GM12878 (cell line): ENCODE results near the gene UNC119. TPM values are rescaled to one million over a fixed set of nuclear protein-coding genes. Genes with fewer than 3 reads are reported as not detected.

Experiments
- ATAC-seq: fragments of 200-7000 bp; cut with Tn5 transposase; 3 replicates; pipeline ENCODE4 v1.9.1; 2020; ENCODE audit warnings: mild to moderate bottlenecking, moderate library complexity
- BruUV-seq: library from RNA; stranded (reverse); fragments of 400-500 nt; replicated peaks from 2 replicates; lab custom pipeline; 2021; lab: Mats Ljungman, UMichigan
- CTCF ChIA-PET: fragments of 300-600 bp; sonication (Branson Sonifier 250); formaldehyde crosslinking; extraction: SDS; loops from one replicate; lab custom pipeline; 2021; ENCODE audit warnings: inconsistent platforms; lab: Yijun Ruan, JAX
- POLR2A ChIA-PET: fragments of 350-600 bp; formaldehyde crosslinking; extraction: SDS; loops from one replicate; lab custom pipeline; 2021; ENCODE audit warnings: inconsistent platforms; lab: Charles Lee
- RAD21 ChIA-PET: fragments of 300-600 bp; sonication (Branson Sonifier 250); formaldehyde crosslinking; loops from one replicate; lab custom pipeline; 2023; ENCODE audit warnings: antibody characterized with exemption; ENCODE audit not compliant: unreplicated experiment; lab: Charles Lee
- SMC1A ChIA-PET: fragments of 300-600 bp; sonication (Branson Sonifier 250); formaldehyde crosslinking; loops from one replicate; lab custom pipeline; 2023; ENCODE audit not compliant: unreplicated experiment, uncharacterized antibody; lab: Charles Lee
- DNase-seq: peaks from one replicate; pipeline ENCODE4 v3.0.0-alpha.2; 2011; ENCODE audit warnings: low read depth, low spot score
- FAIRE-seq: peaks from 3 replicates; lab custom pipeline; 2011; peaks lifted over from hg19 to GRCh38; lab: Jason Lieb, UNC
- H2AFZ ChIP-seq: 2 replicates; pipeline ENCODE4 v1.6.0; 2011; ENCODE audit warnings: low read depth, low read length, control low read depth; ENCODE audit not compliant: control insufficient read depth
- H3K27ac ChIP-seq: 2 replicates; pipeline ENCODE4 v1.5.1; 2011; ENCODE audit warnings: control low read depth; ENCODE audit not compliant: control insufficient read depth, insufficient read depth
- H3K27me3 ChIP-seq, 2 experiments: replicated peaks in 1 of 2; 2 replicates each; pipeline versions ENCODE4 v1.6.0 to v1.6.1; 2011; ENCODE audit warnings: low read length in 1 of 2; ENCODE audit not compliant: control insufficient read depth in 2 of 2, insufficient read depth in 2 of 2
- H3K36me3 ChIP-seq, 2 experiments: 2 replicates each; pipeline ENCODE4 v1.5.1; 2011; ENCODE audit warnings: low read length in 1 of 2; ENCODE audit not compliant: control insufficient read depth in 2 of 2, insufficient read depth in 2 of 2
- H3K4me1 ChIP-seq: 2 replicates; pipeline ENCODE4 v1.6.1; 2011; ENCODE audit warnings: mild to moderate bottlenecking, low read length, moderate library complexity, mixed read lengths; ENCODE audit not compliant: control insufficient read depth, insufficient read depth
- H3K4me2 ChIP-seq: 2 replicates; pipeline ENCODE4 v1.6.0; 2011; ENCODE audit warnings: control low read depth; ENCODE audit not compliant: control insufficient read depth, insufficient read depth
- H3K4me3 ChIP-seq: fragments of 200-600 bp; sonication (generic); 2 replicates; pipeline ENCODE4 v1.5.1; 2016
- H3K79me2 ChIP-seq: 2 replicates; pipeline ENCODE4 v1.6.0; 2011; ENCODE audit warnings: low read length; ENCODE audit not compliant: control insufficient read depth, insufficient read depth
- H3K9ac ChIP-seq: 2 replicates; pipeline ENCODE4 v1.8.0; 2011; ENCODE audit warnings: low read length, control low read depth, mixed read lengths; ENCODE audit not compliant: control insufficient read depth, insufficient read depth
- H3K9me3 ChIP-seq: replicated peaks from 3 replicates; pipeline ENCODE4 v1.5.1; 2011; ENCODE audit warnings: mild to moderate bottlenecking, low read length; ENCODE audit not compliant: control insufficient read depth, insufficient read depth
- H4K20me1 ChIP-seq: 2 replicates; pipeline ENCODE4 v1.6.0; 2011; ENCODE audit not compliant: control insufficient read depth, insufficient read depth
- BHLHE40 ChIP-seq, 2 experiments: fragments of 450-650 bp in 1 of 2; IDR thresholded peaks; 2 replicates each; pipeline ENCODE4 v1.6.1; 2011 to 2017; ENCODE audit warnings: low read depth in 2 of 2, borderline replicate concordance in 1 of 2, improper control_type of control experiment in 1 of 2, low read length in 1 of 2, mild to moderate bottlenecking in 1 of 2
- EGR1 ChIP-seq, 2 experiments: IDR thresholded peaks; 1 replicate in 1 of 2; 2 replicates in 1 of 2; pipeline ENCODE4 v1.6.1; 2011 to 2012; ENCODE audit warnings: low read depth in 2 of 2, low read length in 2 of 2, borderline replicate concordance in 1 of 2, mild to moderate bottlenecking in 1 of 2, moderate library complexity in 1 of 2
- IKZF1 ChIP-seq: fragments of 450-650 bp; conservative IDR thresholded peaks from 2 replicates; pipeline ENCODE4 v1.6.1; 2017; ENCODE audit warnings: antibody characterized with exemption, mild to moderate bottlenecking
- PBX3 ChIP-seq: IDR thresholded peaks from 2 replicates; pipeline ENCODE4 v1.6.1; 2011; ENCODE audit warnings: mild to moderate bottlenecking, low read depth, low read length, moderate library complexity; ENCODE audit not compliant: insufficient replicate concordance
- PKNOX1 ChIP-seq: fragments of 450-650 bp; IDR thresholded peaks from 2 replicates; pipeline ENCODE4 v1.6.1; 2016; ENCODE audit warnings: mild to moderate bottlenecking
- ZNF622 ChIP-seq: fragments of 450-650 bp; IDR thresholded peaks from 2 replicates; pipeline ENCODE4 v1.6.1; 2017; ENCODE audit warnings: mild to moderate bottlenecking, inconsistent platforms
- WGBS: methylation state at CpG from one replicate; pipeline ENCODE4 v1.1.6; 2016; ENCODE audit warnings: low lambda C conversion rate; ENCODE audit not compliant: insufficient replicate concordance, insufficient coverage; ENCODE audit errors: missing lambda C conversion rate; 5-methylcytosine and 5-hydroxymethylcytosine counted together
- in situ Hi-C: fragments of 300-500 bp; cut with MboI; formaldehyde crosslinking; loops from 9 replicates; pipeline ENCODE4 v1.14.3; 2018; ENCODE audit warnings: mixed read lengths
- intact Hi-C: fragments of 100-400 bp; cut with micrococcal nuclease; formaldehyde crosslinking; loops from one replicate; pipeline ENCODE4 v1.14.2; 2022; ENCODE audit not compliant: unreplicated experiment
- polyA plus RNA-seq, 11 experiments: library from polyadenylated mRNA; depleted of rRNA in 4 of 11; unstranded in 6 of 11; stranded (reverse) in 5 of 11; fragments of >200 nt; fragmentation: Nextera tagmentation in 4 of 11; fragmentation: Illumina TruSeq in 1 of 11; extraction: Ambion mirVana in 4 of 11; extraction: Trizol in 1 of 11; gene quantifications; 1 replicate in 1 of 11; 2 replicates in 10 of 11; pipeline versions ENCODE4 v1.2.1 to v1.2.3, GENCODE V29; 2011 to 2016; ENCODE audit warnings: inconsistent platforms in 2 of 11, missing spikeins in 2 of 11, low read depth in 1 of 11
- total RNA-seq, 4 experiments: library from RNA; depleted of rRNA in 3 of 4; stranded (reverse); fragments of >200 nt in 3 of 4; fragmentation: Illumina TruSeq in 1 of 4; extraction: Trizol in 1 of 4; gene quantifications; 2 replicates each; pipeline versions ENCODE4 v1.2.1 to v1.2.3, GENCODE V29; 2013 to 2021

Gene UNC119
- total and polyA plus RNA-seq, 10 of the 15 experiments (the other 5 are each of a cell fraction or from before 2014, with no cell fraction given) = 2.7 to 436 (median 57.8) TPM

- ATAC-seq (no peak), FAIRE-seq (no peak)
- ChIA-PET SMC1A (interaction anchor here (1.5 to 3.7 kb wide), 6 partner anchors 10 to 119 kb away, joined by 3 to 25 read pairs (median 6); partner anchors contain the start of genes ALDOC, PIGS and PROCA1), POLR2A (interaction anchor here (0.8 to 8.1 kb wide), 6 partner anchors 14 to 148 kb away, joined by 3 to 91 read pairs (median 5); partner anchors contain the start of genes ALDOC and PIGS)
- no peaks in the 10 kb centered on the region for H3K27me3 ChIP-seq
- H3K4me2 ChIP-seq = no peak overlapping the region
- no peak overlapping the region for H3K4me3 ChIP-seq
- no peak overlapping the region for H2AFZ ChIP-seq
- no peaks in the 10 kb centered on the region for H4K20me1 ChIP-seq
- H3K36me3 ChIP-seq = peaks cover 16 to 33% of the 10 kb centered on the region in 2 experiments
- no peaks in the 10 kb centered on the region for H3K4me1 ChIP-seq
- peak; percentile 67 for TF ChIP-seq PBX3
- peak; percentile 92 for TF ChIP-seq PKNOX1
- TF ChIP-seq EGR1 (IDR thresholded peaks at IDR 0.05; ENCODE audit: borderline replicate concordance in 1 of 2, low read depth in 2 of 2, low read length in 2 of 2) = no peak
- no peak for TF ChIP-seq BHLHE40 (IDR thresholded peaks at IDR 0.05; ENCODE audit: borderline replicate concordance in 1 of 2, low read depth in 2 of 2, low read length in 1 of 2)
- no peak for TF ChIP-seq ZNF622
- peak; percentile 45; the same call in 1 of the 2 replicates for TF ChIP-seq IKZF1
- TF ChIP-seq, all 136 proteins: peak for 3
- H3K9me3 ChIP-seq = no peaks in the 10 kb centered on the region
- intact Hi-C loops = no loop called here
- H3K79me2 ChIP-seq = peaks cover 9% of the 10 kb centered on the region
- CTCF ChIA-PET = interaction anchor here (0.8 to 1.5 kb wide), 5 partner anchors 9 to 51 kb away, joined by 4 read pairs; no protein-coding TSS in a partner anchor
- no peak overlapping the region for H3K27ac ChIP-seq
- in situ Hi-C loops = no loop called here
- whole genome bisulfite sequencing = 84% methylated on average over 4 of the region's 4 CpGs
- BruUV-seq = TSS peak; percentile 48
- no peak overlapping the region for H3K9ac ChIP-seq
- RAD21 ChIA-PET = interaction anchor here (1.2 to 2.6 kb wide), 3 partner anchors 13 to 44 kb away, joined by 4 to 11 read pairs (median 9); partner anchors contain the start of gene PIGS
- no peak for DNase-seq
These were observed 39.8 kb upstream of the UNC119 start for GRCh38 chr17:28592260-28592659.
